Measurements from ENCODE around the gene EGLN2. TPM values are rescaled to one million over a fixed set of nuclear protein-coding genes. Genes with fewer than 3 reads are reported as not detected.

The EGLN2 gene
- total RNA-seq, 1 donor from 2014 or later = 47.8 TPM

DNA sequence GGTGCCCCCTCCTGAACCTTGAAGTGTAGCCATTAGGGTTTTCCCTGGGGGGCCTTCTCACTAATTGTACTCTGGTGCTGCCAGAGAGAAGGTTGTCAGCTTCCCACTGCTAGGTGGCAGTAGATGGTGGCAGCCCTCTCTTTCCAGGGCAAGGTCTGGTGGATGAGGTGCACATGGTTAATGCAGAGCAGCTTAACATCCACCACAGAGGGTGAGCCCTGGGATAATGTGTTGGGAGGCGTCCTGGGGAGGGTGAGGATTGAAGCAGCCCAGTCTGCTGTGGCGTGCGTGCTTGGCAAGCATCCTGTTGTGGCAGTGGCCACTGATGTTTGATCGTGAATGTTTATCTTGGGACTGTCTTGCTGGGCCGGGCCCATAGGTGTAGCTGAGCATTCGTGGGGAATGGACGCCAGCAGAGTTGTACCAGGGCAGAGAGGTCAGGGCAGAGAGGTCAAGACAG is 5.8 kb downstream of the EGLN2 start:
- H3K4me3 ChIP-seq = peak overlapping the region; percentile 97
- no peaks in the 10 kb centered on the region for H3K9me3 ChIP-seq (replicated peaks)
- TF ChIP-seq CTCF (IDR thresholded peaks at IDR 0.05; ENCODE audit: borderline replicate concordance) = peak; percentile 27
- H3K27me3 ChIP-seq (ENCODE audit: low read depth) = no peaks in the 10 kb centered on the region
- H3K27ac ChIP-seq (replicated peaks) = peak overlapping the region; percentile 99
- peaks cover 100% of the 10 kb centered on the region for H3K4me1 ChIP-seq
- intact Hi-C loops (cut with micrococcal nuclease) = no loop called here
- H3K36me3 ChIP-seq = peaks cover 47% of the 10 kb centered on the region
- DNase-seq = no peak

DNA sequence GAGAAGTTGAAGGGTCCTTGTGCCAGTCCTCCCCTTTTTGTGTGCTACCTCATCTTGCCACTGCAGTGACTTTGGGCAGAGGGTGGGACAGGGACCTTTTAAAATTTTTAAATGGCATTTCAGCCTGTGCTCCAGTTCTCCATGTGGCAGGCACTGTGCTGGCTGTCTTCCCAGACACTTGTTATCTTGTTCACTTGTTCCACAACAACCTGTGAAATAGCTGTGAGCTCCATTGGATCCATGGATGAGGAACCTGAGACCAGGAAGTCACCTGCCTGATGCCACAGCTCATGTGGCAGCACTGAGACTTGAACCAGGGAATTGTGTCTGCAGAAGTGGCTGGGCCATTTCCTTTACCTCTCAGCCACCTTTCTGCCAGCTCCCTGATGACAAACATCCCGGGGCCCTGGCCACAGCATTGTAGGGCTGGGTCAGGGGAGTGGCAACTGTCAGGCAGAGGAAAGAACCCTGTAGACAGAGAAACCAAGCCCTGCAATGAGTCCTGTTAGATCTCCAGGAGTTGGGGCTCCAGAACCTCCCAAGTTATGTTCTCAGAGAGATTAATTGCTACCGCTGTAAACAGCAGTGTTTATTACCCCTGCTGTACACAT is 6.4 kb downstream of the EGLN2 start:
- no peaks in the 10 kb centered on the region for H3K9me3 ChIP-seq (replicated peaks)
- peak overlapping the region; percentile 99 for H3K27ac ChIP-seq (replicated peaks)
- peak overlapping the region; percentile 97 for H3K4me3 ChIP-seq
- no peak for TF ChIP-seq CTCF (IDR thresholded peaks at IDR 0.05; ENCODE audit: borderline replicate concordance)
- H3K27me3 ChIP-seq (ENCODE audit: low read depth) = no peaks in the 10 kb centered on the region
- peaks cover 100% of the 10 kb centered on the region for H3K4me1 ChIP-seq
- intact Hi-C loops (cut with micrococcal nuclease) = no loop called here
- DNase-seq = no peak
- peaks cover 46% of the 10 kb centered on the region for H3K36me3 ChIP-seq

GRCh38 chr19:40806423-40807146 is 7.6 kb downstream of the EGLN2 start:
- Histone ChIP-seq H3K27ac (replicated peaks) (peak overlapping the region; percentile 99), H3K36me3 (peaks cover 36% of the 10 kb centered on the region)
- intact Hi-C loops (cut with micrococcal nuclease) = no loop called here

GRCh38 chr19:40807147-40808020 is 8.4 kb downstream of the EGLN2 start:
- intact Hi-C loops (cut with micrococcal nuclease) = no loop called here
- peak overlapping the region; percentile 99 for H3K27ac ChIP-seq (replicated peaks)
- no peaks in the 10 kb centered on the region for H3K27me3 ChIP-seq (ENCODE audit: low read depth)
- TF ChIP-seq CTCF (IDR thresholded peaks at IDR 0.05; ENCODE audit: borderline replicate concordance) = peak; percentile 19
- no peak for DNase-seq
- H3K36me3 ChIP-seq = peaks cover 28% of the 10 kb centered on the region
- H3K4me3 ChIP-seq = peak overlapping the region; percentile 49
- H3K4me1 ChIP-seq = peaks cover 96% of the 10 kb centered on the region
- no peaks in the 10 kb centered on the region for H3K9me3 ChIP-seq (replicated peaks)

More at GRCh38 chr19:40806423-40807146, 7.6 kb downstream of the EGLN2 start:
- DNase-seq = peak; percentile 77
- H3K4me3 ChIP-seq = peak overlapping the region; percentile 49
- peaks cover 96% of the 10 kb centered on the region for H3K4me1 ChIP-seq
- H3K9me3 ChIP-seq (replicated peaks) = no peaks in the 10 kb centered on the region
- H3K27me3 ChIP-seq (ENCODE audit: low read depth) = no peaks in the 10 kb centered on the region
- TF ChIP-seq CTCF (IDR thresholded peaks at IDR 0.05; ENCODE audit: borderline replicate concordance) = peak; percentile 88

GRCh38 chr19:40808021-40808325 is 9.0 kb downstream of the EGLN2 start:
- Histone ChIP-seq H3K9me3 (replicated peaks) (no peaks in the 10 kb centered on the region), H3K36me3 (peaks cover 28% of the 10 kb centered on the region), H3K4me1 (peaks cover 96% of the 10 kb centered on the region), H3K4me3 (no peak overlapping the region), H3K27ac (replicated peaks) (peak overlapping the region; percentile 99), H3K27me3 (ENCODE audit: low read depth) (no peaks in the 10 kb centered on the region)
- no peak for DNase-seq
- intact Hi-C loops (cut with micrococcal nuclease) = no loop called here
- TF ChIP-seq CTCF (IDR thresholded peaks at IDR 0.05; ENCODE audit: borderline replicate concordance) = no peak
